NCI-H2171 treated with DMSO at 0.1 percent for 48 hours (cell line): Measurements from ENCODE around the gene RHBDD2.
"Not testable (repeated sequence)": the region's sequence is repeated elsewhere in the genome, so short reads cannot be mapped to it uniquely, and the experiment has no call there.

Experiments
- DNase-seq: peaks from one replicate; lab custom pipeline; 2025; lab: John Stamatoyannopoulos, UW

RHBDD2 gene

GRCh38 chr7:75878769-75879611 is at the start of gene RHBDD2:
Gene RHBDD2, plus strand, starts transcription at chr7:75879034. Its CDS starts 49 bp downstream, at chr7:75879083.
- DNase-seq: peak; percentile 91

DNA sequence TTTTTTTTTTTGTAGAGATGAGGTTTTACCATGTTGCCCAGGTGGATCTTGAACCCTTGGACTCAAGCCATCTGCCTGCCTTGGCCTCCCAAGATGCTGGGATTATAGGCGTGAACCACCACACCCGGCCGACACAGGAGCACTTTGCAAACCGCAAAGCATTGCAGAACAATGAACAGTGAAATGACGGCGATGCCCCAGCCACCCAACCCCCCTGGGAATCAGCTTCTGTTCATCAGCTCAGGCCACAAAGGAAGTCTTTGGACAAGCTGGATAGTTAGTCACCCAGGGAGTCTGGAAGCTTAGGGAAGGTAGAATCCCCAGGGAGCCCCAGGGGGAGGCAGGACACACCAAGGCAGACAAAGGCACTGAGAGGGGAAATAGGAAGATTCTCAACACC is 49.2 kb upstream of the RHBDD2 start:
- not testable (repeated sequence) for DNase-seq

DNA sequence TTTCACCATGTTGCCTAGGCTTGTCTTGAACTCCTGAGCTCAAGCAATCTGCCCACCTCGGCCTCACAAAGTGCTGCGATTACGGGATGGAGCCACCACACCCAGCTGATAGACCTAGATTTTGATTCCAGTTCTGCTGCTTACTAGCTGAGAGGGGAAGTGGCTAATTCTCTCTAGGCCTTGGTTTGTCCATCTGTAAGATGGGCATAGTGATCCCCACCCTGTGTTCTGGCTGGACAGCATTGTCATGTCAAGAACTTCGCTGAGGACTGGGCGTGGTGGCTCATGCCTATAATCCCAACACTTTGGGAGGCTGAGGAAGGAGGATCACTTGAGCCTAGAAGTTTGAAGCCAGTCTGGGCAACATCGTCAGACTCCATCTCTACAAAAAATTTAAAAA is 47.9 kb upstream of the RHBDD2 start:
- no peak for DNase-seq

GRCh38 chr7:75833662-75834061 is 45.2 kb upstream of the RHBDD2 start:
- DNase-seq: not testable (repeated sequence)

- no peak for DNase-seq
Observed at GRCh38 chr7:75835688-75836285, 43.0 kb upstream of the RHBDD2 start.

DNA sequence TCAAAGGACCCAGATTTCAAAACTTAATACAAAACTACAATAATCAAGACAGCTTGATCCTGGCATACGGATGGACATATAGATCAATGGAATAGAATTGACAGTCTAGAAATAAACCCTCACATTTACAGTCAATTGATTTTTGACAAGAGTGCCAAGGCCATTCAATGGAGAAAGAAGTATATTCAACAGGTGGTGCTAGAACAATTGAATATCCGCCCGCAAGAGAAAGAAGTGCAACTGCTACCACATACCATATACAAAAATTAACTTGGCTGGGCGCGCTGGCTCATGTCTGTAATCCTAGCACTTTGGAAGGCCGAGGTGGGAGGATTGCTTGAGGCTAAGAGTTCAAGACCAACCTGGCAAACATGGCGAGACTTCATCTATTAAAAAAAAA is 42.0 kb upstream of the RHBDD2 start:
- no peak for DNase-seq

DNA sequence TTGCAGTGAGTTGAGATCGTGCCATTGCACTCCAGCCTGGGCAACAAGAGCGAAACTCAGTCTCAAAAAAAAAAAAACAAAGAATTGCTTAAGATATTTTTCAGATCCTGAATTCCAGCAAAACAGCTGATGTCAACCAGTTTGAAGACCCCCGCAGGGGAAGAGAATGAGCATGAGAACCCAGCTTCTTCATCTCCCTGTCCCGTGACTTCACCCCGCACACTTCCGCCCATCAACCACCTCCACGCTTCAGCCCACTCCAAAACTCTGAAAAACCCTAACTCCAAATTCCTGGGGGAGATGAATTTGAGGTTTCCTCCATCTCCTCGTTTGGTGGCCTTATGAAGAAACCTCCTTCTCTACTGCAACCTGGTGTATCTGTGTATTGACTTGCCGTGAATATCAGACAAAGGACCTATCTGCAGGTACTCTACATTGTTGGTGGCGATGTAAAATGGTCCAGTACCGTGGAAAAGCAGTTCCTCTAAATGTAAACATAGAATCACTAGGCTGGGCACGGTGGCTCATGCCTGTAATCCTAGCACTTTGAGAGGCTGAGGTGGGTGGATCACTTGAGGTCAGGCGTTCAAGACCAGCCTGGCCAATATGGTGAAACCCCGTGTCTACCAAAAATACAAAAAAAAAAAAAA is 40.4 kb upstream of the RHBDD2 start:
- not testable (repeated sequence) for DNase-seq

GRCh38 chr7:75840029-75840428 is 38.8 kb upstream of the RHBDD2 start:
- DNase-seq: no peak

DNA sequence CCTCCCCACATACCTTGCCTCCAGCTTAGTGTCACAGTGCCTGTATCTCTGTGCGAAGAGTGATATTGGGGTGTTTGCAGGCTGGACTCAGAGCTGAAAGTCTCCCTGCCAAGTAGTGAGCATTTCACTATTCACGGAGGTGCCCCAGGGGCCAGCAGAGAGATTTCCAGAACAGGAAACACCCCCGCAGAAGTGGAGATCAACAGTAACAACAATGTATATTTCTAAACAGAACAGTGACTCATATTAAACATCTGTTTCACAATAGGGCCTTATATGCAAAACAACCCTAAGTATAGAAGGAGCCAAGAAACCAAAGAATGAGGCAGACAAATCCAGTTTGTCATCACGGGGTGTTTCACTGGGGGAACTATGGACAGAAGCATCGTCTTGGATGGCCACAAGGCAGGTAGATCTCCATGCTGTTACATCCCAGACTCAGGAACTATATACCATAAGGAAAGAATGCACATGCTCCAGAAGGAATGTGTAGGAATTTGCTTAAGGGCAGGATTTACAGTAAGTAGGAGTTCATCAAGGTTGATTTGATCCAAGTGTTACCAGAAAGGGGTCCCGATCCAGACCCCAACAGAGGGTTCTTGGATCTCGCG is 35.9 kb upstream of the RHBDD2 start:
- DNase-seq: no peak

- DNase-seq: no peak
Observed at GRCh38 chr7:75843613-75844116, 35.2 kb upstream of the RHBDD2 start.

DNA sequence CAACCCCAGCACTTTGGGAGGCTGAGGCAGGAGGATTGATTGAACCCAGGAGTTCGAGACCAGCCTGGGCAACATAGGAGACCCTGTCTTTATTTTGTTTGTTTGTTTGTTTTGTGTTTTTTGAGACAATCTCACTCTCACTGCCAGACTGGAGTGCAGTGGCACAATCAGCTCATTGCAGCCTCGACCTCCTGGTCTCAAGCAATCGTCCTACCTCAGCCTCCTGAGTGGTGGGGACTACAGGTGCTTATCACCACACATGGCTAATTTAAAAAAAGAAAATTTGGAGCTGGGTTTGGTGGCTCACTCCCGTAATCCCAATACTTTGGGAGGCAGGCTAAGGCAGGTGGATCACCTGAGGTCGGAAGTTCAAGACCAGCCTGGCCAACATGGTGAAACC is 34.7 kb upstream of the RHBDD2 start:
- no peak for DNase-seq

DNA sequence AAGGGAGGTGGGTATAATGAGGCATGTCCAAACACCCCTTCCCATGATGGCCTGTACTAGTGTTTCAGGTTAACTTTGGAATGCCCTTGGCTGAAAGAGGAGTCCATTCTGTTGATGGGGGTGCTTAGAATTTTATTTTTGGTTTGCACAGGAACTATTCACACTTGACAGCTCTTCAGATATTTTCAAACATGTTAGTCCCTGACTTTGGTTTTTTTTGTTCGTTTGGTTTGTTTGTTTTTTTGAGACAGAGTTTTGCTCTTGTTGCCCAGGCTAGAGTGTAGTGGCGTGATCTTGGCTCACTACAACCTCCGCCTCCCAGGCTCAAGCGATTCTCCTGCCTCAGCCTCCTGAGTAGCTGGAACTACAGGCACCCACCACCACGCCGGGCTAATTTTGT is 33.7 kb upstream of the RHBDD2 start:
- DNase-seq: not testable (repeated sequence)

- DNase-seq: no peak
Observed at GRCh38 chr7:75847707-75848106, 31.1 kb upstream of the RHBDD2 start.

GRCh38 chr7:75849573-75849972 is 29.3 kb upstream of the RHBDD2 start:
- DNase-seq: no peak

DNA sequence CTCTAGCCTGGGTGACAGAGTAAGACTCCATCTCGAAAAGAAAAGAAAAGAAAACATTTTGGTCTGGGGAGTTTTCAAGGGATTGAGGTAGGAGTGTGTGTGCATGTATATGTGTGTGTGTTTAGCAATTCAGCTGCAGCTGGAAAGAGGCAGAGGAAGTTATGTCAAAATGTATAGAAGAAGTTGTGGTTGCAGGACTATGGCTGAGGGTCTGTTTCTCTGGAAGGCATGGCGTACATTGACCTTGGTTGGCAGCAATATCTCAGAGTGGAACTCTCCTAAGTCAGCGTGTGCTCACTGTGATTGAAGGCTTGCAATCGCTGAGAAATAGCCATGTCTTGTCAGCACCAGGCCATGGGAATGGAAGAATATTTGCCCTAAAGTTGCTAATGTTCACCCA is 28.6 kb upstream of the RHBDD2 start:
- DNase-seq: no peak

DNA sequence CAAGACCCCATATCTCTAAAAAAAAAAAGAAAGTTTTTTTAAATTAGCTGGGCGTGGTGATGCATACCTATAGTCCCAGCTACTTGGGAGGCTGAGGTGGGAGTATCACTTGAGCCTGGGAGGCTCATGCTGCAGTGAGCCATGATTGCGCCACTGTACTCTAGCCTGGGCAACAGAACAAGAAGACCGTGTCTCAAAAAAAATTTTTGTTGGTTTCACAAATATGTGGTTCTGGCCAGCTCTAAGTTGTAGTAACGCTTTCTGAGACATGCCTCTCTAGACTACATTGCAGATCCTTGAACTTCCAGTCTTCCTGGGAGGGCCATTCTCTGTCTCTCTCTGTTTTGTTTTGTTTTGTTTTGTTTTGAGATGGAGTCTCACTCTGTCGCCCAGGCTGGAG is 24.6 kb upstream of the RHBDD2 start:
- DNase-seq: no peak

GRCh38 chr7:75854813-75855345 is 24.0 kb upstream of the RHBDD2 start:
- not testable (repeated sequence) for DNase-seq

DNA sequence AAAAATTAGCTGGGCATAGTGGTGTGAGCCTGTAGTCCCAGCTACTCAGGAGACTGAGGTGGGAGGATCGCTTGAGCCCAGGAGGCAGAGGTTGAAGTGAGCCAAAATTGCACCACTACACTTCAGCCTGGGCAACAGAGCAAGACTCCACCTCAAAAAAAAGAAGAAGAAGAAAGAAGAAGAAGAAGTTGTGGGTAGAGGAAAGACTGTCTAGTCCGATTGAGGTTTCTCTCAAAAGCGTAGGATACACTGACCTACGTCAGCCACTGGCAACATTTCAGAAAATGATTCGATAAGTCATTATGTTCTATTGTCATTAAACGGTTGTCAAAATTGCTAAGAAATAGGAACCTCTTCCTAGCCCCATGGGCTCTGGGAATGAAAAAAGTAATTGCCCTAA is 22.3 kb upstream of the RHBDD2 start:
- no peak for DNase-seq

GRCh38 chr7:75858410-75858809 is 20.4 kb upstream of the RHBDD2 start:
- DNase-seq: no peak

DNA sequence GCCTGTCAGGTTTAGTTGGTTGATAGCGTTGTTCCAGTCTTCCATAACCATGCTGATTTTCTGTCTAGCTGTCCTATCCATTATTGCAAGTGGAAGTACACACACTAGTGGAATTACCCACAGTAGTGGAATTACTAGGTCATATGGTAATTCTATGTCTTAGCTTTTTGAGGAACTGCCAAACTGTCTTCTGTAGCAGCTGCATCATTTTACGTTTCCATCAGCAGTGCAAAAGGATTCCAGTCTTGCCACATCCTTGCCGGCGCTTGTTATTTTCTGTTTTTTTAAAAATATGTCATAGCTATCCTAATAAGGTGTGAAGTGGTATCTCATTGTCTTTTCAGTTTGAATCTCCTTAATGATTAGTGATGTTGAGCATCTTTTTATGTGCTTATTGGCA is 17.2 kb upstream of the RHBDD2 start:
- no peak for DNase-seq

GRCh38 chr7:75864251-75864650 is 14.6 kb upstream of the RHBDD2 start:
- not testable (repeated sequence) for DNase-seq

- DNase-seq: no peak
Observed at GRCh38 chr7:75866114-75866488, 12.7 kb upstream of the RHBDD2 start.
